ENCODE measurements around the gene ASPSCR1. TPM values are rescaled to one million over a fixed set of nuclear protein-coding genes. Genes with fewer than 3 reads are reported as not detected.

ASPSCR1 gene
- total and polyA plus RNA-seq, 12 donors, result 10.2 to 177 (median 27.6) TPM

GRCh38 chr17:81944858-81945257 is 32.6 kb upstream of the ASPSCR1 start:
- Histone ChIP-seq H3K27me3 (no peaks in the 10 kb centered on the region), H3K4me1 (replicated peaks in 1 of 2) (no peaks in the 10 kb centered on the region), H3K9me3 (replicated peaks in 1 of 3) (no peaks in the 10 kb centered on the region), H3K4me3 (no peak overlapping the region), H3K36me3 (replicated peaks in 1 of 2) (no peaks in the 10 kb centered on the region), H3K27ac (no peak overlapping the region)
- WGBS, 4 donors, result 77 to 89% (median 80%) methylated on average over 9 of the region's 9 CpGs
- no peak for DNase-seq
- intact Hi-C loops (cut with DNase I), result no loop called here
- TF ChIP-seq CTCF (IDR thresholded peaks at IDR 0.05), result no peak
- no peak for TF ChIP-seq POLR2A (IDR thresholded peaks at IDR 0.05)

GRCh38 chr17:81947189-81947588 is 30.2 kb upstream of the ASPSCR1 start, which contains the start of gene MYADML2:
Gene MYADML2, minus strand, starts transcription at chr17:81947233. Its CDS starts 5,492 bp downstream, at chr17:81941741.
- 82 to 91% (median 86%) methylated on average over 13 of the region's 13 CpGs for WGBS, 4 donors
- TF ChIP-seq POLR2A (IDR thresholded peaks at IDR 0.05), result no peak
- intact Hi-C loops (cut with DNase I), result no loop called here
- Histone ChIP-seq H3K4me3 (no peak within 1 kb of the TSS), H3K4me1 (replicated peaks in 1 of 2) (no peaks in the 10 kb centered on the region), H3K27ac (no peak within 1 kb of the TSS), H3K27me3 (no peaks in the 10 kb centered on the region), H3K36me3 (replicated peaks in 1 of 2) (no peaks in the 10 kb centered on the region), H3K9me3 (replicated peaks in 1 of 3) (no peaks in the 10 kb centered on the region)
- DNase-seq, result no peak

- Histone ChIP-seq H3K27me3 (no peaks in the 10 kb centered on the region), H3K9me3 (replicated peaks in 1 of 3) (no peaks in the 10 kb centered on the region), H3K4me3 (no peak overlapping the region), H3K4me1 (replicated peaks in 1 of 2) (no peaks in the 10 kb centered on the region), H3K36me3 (replicated peaks in 1 of 2) (no peaks in the 10 kb centered on the region), H3K27ac (no peak overlapping the region)
- 80 to 94% (median 81%) methylated on average over 5 to 17 of the region's 17 CpGs for WGBS, 4 donors
- intact Hi-C loops (cut with DNase I), result no loop called here
- TF ChIP-seq POLR2A (IDR thresholded peaks at IDR 0.05) (no peak), CTCF (IDR thresholded peaks at IDR 0.05) (no peak)
- DNase-seq, result no peak
Observed at GRCh38 chr17:81948635-81949378, 28.6 kb upstream of the ASPSCR1 start.

GRCh38 chr17:81950501-81950900 is 26.9 kb upstream of the ASPSCR1 start:
- no peaks in the 10 kb centered on the region for H3K9me3 ChIP-seq (replicated peaks in 1 of 3)
- intact Hi-C loops (cut with DNase I), result no loop called here
- TF ChIP-seq POLR2A (IDR thresholded peaks at IDR 0.05) (no peak), CTCF (IDR thresholded peaks at IDR 0.05) (no peak)
- H3K4me1 ChIP-seq (replicated peaks in 1 of 2), result no peaks in the 10 kb centered on the region
- no peak overlapping the region for H3K27ac ChIP-seq
- no peaks in the 10 kb centered on the region for H3K36me3 ChIP-seq (replicated peaks in 1 of 2)
- H3K27me3 ChIP-seq, result no peaks in the 10 kb centered on the region
- 85 to 90% (median 88%) methylated on average over 15 of the region's 15 CpGs for WGBS, 4 donors
- no peak for DNase-seq
- H3K4me3 ChIP-seq, result no peak overlapping the region
